ENCODE results near the gene PID1. TPM values are rescaled to one million over a fixed set of nuclear protein-coding genes. Genes with fewer than 3 reads are reported as not detected.

The PID1 gene
- total RNA-seq, 1 experiment from 2014 or later, result 0.15 TPM

GRCh38 chr2:229179628-229180027, 91.5 kb downstream of the PID1 start:
- intact Hi-C loops (cut with micrococcal nuclease), result no loop called here
- Histone ChIP-seq H3K9me3 (ENCODE audit: control insufficient read depth in 1 of 2, insufficient read depth in 1 of 2, low read depth in 1 of 2, low read length in 2 of 2) (no peaks in the 10 kb centered on the region), H3K79me2 (ENCODE audit: insufficient read depth, low read length) (no peaks in the 10 kb centered on the region), H4K20me1 (ENCODE audit: insufficient read depth) (no peaks in the 10 kb centered on the region), H3K4me1 (ENCODE audit: control insufficient read depth in 1 of 2, insufficient read depth in 2 of 2, low read length in 2 of 2) (no peaks in the 10 kb centered on the region), H3K9ac (ENCODE audit: low read length) (no peak overlapping the region), H3K36me3 (ENCODE audit: control insufficient read depth in 1 of 2, insufficient read depth in 2 of 2, low read length in 2 of 2) (no peaks in the 10 kb centered on the region), H3K9me2 (ENCODE audit: insufficient read depth) (no peaks in the 10 kb centered on the region), H3K27me3 (ENCODE audit: insufficient read depth, low read length) (no peaks in the 10 kb centered on the region), H3K4me3 (replicated peaks in 1 of 2; ENCODE audit: low read depth in 1 of 2, low read length in 2 of 2) (no peak overlapping the region), H3K27ac (ENCODE audit: low read depth, low read length) (no peak overlapping the region), H2AFZ (ENCODE audit: low read depth, low read length, poor library complexity, severe bottlenecking) (no peak overlapping the region), H3K4me2 (ENCODE audit: low read length) (no peak overlapping the region)
- TF ChIP-seq ELF1 (IDR thresholded peaks at IDR 0.05; ENCODE audit: borderline replicate concordance, low read depth) (no peak), ZFX (IDR thresholded peaks at IDR 0.05) (no peak), JUND (IDR thresholded peaks at IDR 0.05) (no peak), RAD21 (IDR thresholded peaks at IDR 0.05; ENCODE audit: low read depth) (no peak), SP1 (IDR thresholded peaks at IDR 0.05; ENCODE audit: low read depth) (no peak), MAX (IDR thresholded peaks at IDR 0.05) (no peak), YY1 (IDR thresholded peaks at IDR 0.05; ENCODE audit: extremely low read depth, insufficient replicate concordance, low read depth, low read length) (no peak), CBX3 (IDR thresholded peaks at IDR 0.05; ENCODE audit: low read depth) (no peak), ZBTB33 (IDR thresholded peaks at IDR 0.05; ENCODE audit: extremely low read depth, insufficient replicate concordance, low read length) (no peak), EZH2 (IDR thresholded peaks at IDR 0.05) (no peak), ATF3 (IDR thresholded peaks at IDR 0.05) (no peak), EGR1 (IDR thresholded peaks at IDR 0.05; ENCODE audit: low read depth) (no peak), REST (IDR thresholded peaks at IDR 0.05; ENCODE audit: low read depth) (no peak), SRF (IDR thresholded peaks at IDR 0.05; ENCODE audit: low read depth) (no peak), CEBPB (IDR thresholded peaks at IDR 0.05; ENCODE audit: low read depth) (no peak), POLR2A (IDR thresholded peaks at IDR 0.05; ENCODE audit: borderline replicate concordance, extremely low read depth, insufficient read depth, insufficient read length) (no peak), POLR2AphosphoS5 (IDR thresholded peaks at IDR 0.05; ENCODE audit: low read depth, low read length) (no peak)
- DNase-seq (ENCODE audit: low read depth, low spot score) (no peak), ATAC-seq (no peak)
- BruUV-seq (replicated peaks), result no TSS peak
- POLR2A ChIA-PET, result no interaction called here
- CTCF ChIA-PET, result no interaction called here
- RAD21 ChIA-PET (ENCODE audit: low non-redundant PET in 1 of 2, low total read pairs in 2 of 2, uncharacterized antibody in 2 of 2, unreplicated experiment in 2 of 2), result no interaction called here

Measured in HCT116 (cell line).